Trophoblast cell (in vitro differentiated cells and primary cell): ENCODE results near the gene ACSBG1.

Source experiments
- DNase-seq, 2 donors: peaks; one replicate each; pipeline ENCODE4 v3.0.0-alpha.2; 2016
- H2AFZ ChIP-seq: 2 replicates; pipeline ENCODE4 v1.6.1; 2013; ENCODE audit warnings: low read length, moderate library complexity, mild to moderate bottlenecking; ENCODE audit not compliant: insufficient read depth, poor library complexity
- H2AK5ac ChIP-seq: 2 replicates; pipeline ENCODE4 v1.6.1; 2013; ENCODE audit warnings: mild to moderate bottlenecking, low read length
- H2BK120ac ChIP-seq: 2 replicates; pipeline ENCODE4 v1.6.1; 2013; ENCODE audit warnings: low read length, mild to moderate bottlenecking, moderate library complexity; ENCODE audit not compliant: insufficient read depth, poor library complexity
- H2BK12ac ChIP-seq: 2 replicates; pipeline ENCODE4 v1.6.1; 2013; ENCODE audit warnings: mild to moderate bottlenecking, low read length, moderate library complexity
- H2BK5ac ChIP-seq: 2 replicates; pipeline ENCODE4 v1.6.1; 2013; ENCODE audit warnings: low read length, low read depth, moderate library complexity, mild to moderate bottlenecking; ENCODE audit not compliant: poor library complexity
- H3K14ac ChIP-seq: 2 replicates; pipeline ENCODE4 v1.6.1; 2013; ENCODE audit warnings: mild to moderate bottlenecking, low read length
- H3K18ac ChIP-seq: 2 replicates; pipeline ENCODE4 v1.6.1; 2013; ENCODE audit warnings: mild to moderate bottlenecking, low read length
- H3K23ac ChIP-seq: 2 replicates; pipeline ENCODE4 v1.6.1; 2013; ENCODE audit warnings: low read length
- H3K27ac ChIP-seq: 2 replicates; pipeline ENCODE4 v1.5.1; 2013; ENCODE audit warnings: low read depth, mild to moderate bottlenecking, inconsistent platforms, low read length, moderate library complexity
- H3K27me3 ChIP-seq: 2 replicates; pipeline ENCODE4 v1.6.1; 2013; ENCODE audit warnings: inconsistent platforms, mild to moderate bottlenecking, low read length, moderate library complexity; ENCODE audit not compliant: insufficient read depth
- H3K36me3 ChIP-seq, 2 experiments: 1 replicate in 1 of 2; 2 replicates in 1 of 2; pipeline ENCODE4 v1.6.1; 2013; ENCODE audit warnings: low read length in 2 of 2, mild to moderate bottlenecking in 2 of 2, moderate library complexity in 1 of 2; ENCODE audit not compliant: insufficient read depth in 2 of 2, control insufficient read depth in 1 of 2
- H3K4ac ChIP-seq: 2 replicates; pipeline ENCODE4 v1.6.1; 2013; ENCODE audit warnings: low read depth, mild to moderate bottlenecking, low read length, moderate library complexity
- H3K4me1 ChIP-seq, 2 experiments: 1 replicate in 1 of 2; 2 replicates in 1 of 2; pipeline ENCODE4 v1.6.1; 2013; ENCODE audit warnings: low read length in 2 of 2, mild to moderate bottlenecking in 2 of 2, moderate library complexity in 1 of 2; ENCODE audit not compliant: insufficient read depth in 2 of 2, control insufficient read depth in 1 of 2
- H3K4me2 ChIP-seq: 2 replicates; pipeline ENCODE4 v1.6.1; 2013; ENCODE audit warnings: inconsistent platforms, mild to moderate bottlenecking, low read length, moderate library complexity
- H3K4me3 ChIP-seq: 2 replicates; pipeline ENCODE4 v1.5.1; 2013; ENCODE audit warnings: mild to moderate bottlenecking, low read depth, low read length, inconsistent platforms
- H3K79me1 ChIP-seq: one replicate; pipeline ENCODE4 v1.6.1; 2013; ENCODE audit warnings: low read length
- H3K79me2 ChIP-seq: 2 replicates; pipeline ENCODE4 v1.6.1; 2013; ENCODE audit warnings: low read length, mild to moderate bottlenecking; ENCODE audit not compliant: control insufficient read depth, insufficient read depth, poor library complexity
- H3K9ac ChIP-seq: 2 replicates; pipeline ENCODE4 v1.6.1; 2013; ENCODE audit warnings: mild to moderate bottlenecking, low read length
- H3K9me3 ChIP-seq: 2 replicates; pipeline ENCODE4 v1.6.1; 2013; ENCODE audit warnings: low read depth, mild to moderate bottlenecking, control low read depth, inconsistent platforms, low read length; ENCODE audit not compliant: insufficient read depth
- H4K12ac ChIP-seq: 2 replicates; pipeline ENCODE4 v1.6.1; 2013; ENCODE audit warnings: low read depth, mild to moderate bottlenecking, low read length, moderate library complexity
- H4K8ac ChIP-seq: 2 replicates; pipeline ENCODE4 v1.6.1; 2013; ENCODE audit warnings: low read depth, mild to moderate bottlenecking, low read length, moderate library complexity
- H4K91ac ChIP-seq: one replicate; pipeline ENCODE4 v1.6.1; 2013; ENCODE audit warnings: low read depth, mild to moderate bottlenecking, low read length, moderate library complexity
- WGBS: extraction: QIAGEN DNeasy Blood & Tissue Kit; methylation state at CpG from one replicate; pipeline ENCODE4 v1.1.7; 2013; ENCODE audit warnings: missing lambda C conversion rate; ENCODE audit not compliant: insufficient read length, insufficient coverage; ENCODE audit errors: extremely low coverage; 5-methylcytosine and 5-hydroxymethylcytosine counted together

ACSBG1 gene

GRCh38 chr15:78237146-78237545 lies 2.8 kb upstream of the ACSBG1 start:
- no peak overlapping the region for H2BK5ac ChIP-seq
- DNase-seq: no peak
- no peak overlapping the region for H3K23ac ChIP-seq
- no peak overlapping the region for H3K4me3 ChIP-seq
- no peak overlapping the region for H3K4ac ChIP-seq
- H2BK120ac ChIP-seq: no peak overlapping the region
- no peaks in the 10 kb centered on the region for H3K27me3 ChIP-seq
- H3K36me3 ChIP-seq: no peaks in the 10 kb centered on the region
- H3K14ac ChIP-seq: no peak overlapping the region
- no peaks in the 10 kb centered on the region for H3K79me1 ChIP-seq
- no peaks in the 10 kb centered on the region for H3K79me2 ChIP-seq
- H3K9ac ChIP-seq: no peak overlapping the region
- no peak overlapping the region for H2BK12ac ChIP-seq
- H4K91ac ChIP-seq: no peak overlapping the region
- no peaks in the 10 kb centered on the region for H3K4me1 ChIP-seq
- H3K18ac ChIP-seq: no peak overlapping the region
- WGBS: no CpG with 5 or more reads among the region's 6 CpGs
- H3K27ac ChIP-seq: no peak overlapping the region
- H4K12ac ChIP-seq: no peak overlapping the region
- no peak overlapping the region for H2AFZ ChIP-seq
- no peak overlapping the region for H2AK5ac ChIP-seq
- no peak overlapping the region for H4K8ac ChIP-seq
- H3K4me2 ChIP-seq: no peak overlapping the region
- no peaks in the 10 kb centered on the region for H3K9me3 ChIP-seq

GRCh38 chr15:78236491-78236890 lies 2.1 kb upstream of the ACSBG1 start:
- H4K12ac ChIP-seq: no peak overlapping the region
- H3K9me3 ChIP-seq: no peaks in the 10 kb centered on the region
- no peaks in the 10 kb centered on the region for H3K36me3 ChIP-seq
- no peak overlapping the region for H3K27ac ChIP-seq
- no peak overlapping the region for H2BK5ac ChIP-seq
- no CpG with 5 or more reads among the region's 6 CpGs for WGBS
- no peak overlapping the region for H4K8ac ChIP-seq
- no peaks in the 10 kb centered on the region for H3K79me2 ChIP-seq
- H2AK5ac ChIP-seq: no peak overlapping the region
- no peak overlapping the region for H3K4me2 ChIP-seq
- H3K18ac ChIP-seq: no peak overlapping the region
- H4K91ac ChIP-seq: no peak overlapping the region
- no peak overlapping the region for H3K23ac ChIP-seq
- H2AFZ ChIP-seq: no peak overlapping the region
- no peaks in the 10 kb centered on the region for H3K79me1 ChIP-seq
- H2BK120ac ChIP-seq: no peak overlapping the region
- H3K9ac ChIP-seq: no peak overlapping the region
- no peak for DNase-seq
- H3K27me3 ChIP-seq: no peaks in the 10 kb centered on the region
- no peak overlapping the region for H3K14ac ChIP-seq
- H2BK12ac ChIP-seq: no peak overlapping the region
- no peaks in the 10 kb centered on the region for H3K4me1 ChIP-seq
- H3K4me3 ChIP-seq: no peak overlapping the region
- H3K4ac ChIP-seq: no peak overlapping the region

GRCh38 chr15:78233496-78233895 lies 869 bp downstream of the ACSBG1 start:
- H3K27ac ChIP-seq: no peak overlapping the region
- no peaks in the 10 kb centered on the region for H3K9me3 ChIP-seq
- no peaks in the 10 kb centered on the region for H3K4me1 ChIP-seq
- no peak overlapping the region for H4K91ac ChIP-seq
- no peaks in the 10 kb centered on the region for H3K27me3 ChIP-seq
- H3K36me3 ChIP-seq: no peaks in the 10 kb centered on the region
- no CpG with 5 or more reads among the region's 11 CpGs for WGBS
- H3K23ac ChIP-seq: no peak overlapping the region
- H2AFZ ChIP-seq: no peak overlapping the region
- no peak overlapping the region for H3K4me2 ChIP-seq
- H2AK5ac ChIP-seq: no peak overlapping the region
- H4K12ac ChIP-seq: no peak overlapping the region
- no peaks in the 10 kb centered on the region for H3K79me2 ChIP-seq
- H2BK12ac ChIP-seq: no peak overlapping the region
- no peaks in the 10 kb centered on the region for H3K79me1 ChIP-seq
- DNase-seq: no peak
- no peak overlapping the region for H3K4me3 ChIP-seq
- H2BK120ac ChIP-seq: no peak overlapping the region
- no peak overlapping the region for H2BK5ac ChIP-seq
- no peak overlapping the region for H3K9ac ChIP-seq
- H3K18ac ChIP-seq: no peak overlapping the region
- no peak overlapping the region for H4K8ac ChIP-seq
- no peak overlapping the region for H3K14ac ChIP-seq
- H3K4ac ChIP-seq: no peak overlapping the region

GRCh38 chr15:78232951-78233350 lies 1.4 kb downstream of the ACSBG1 start:
- no peak overlapping the region for H3K23ac ChIP-seq
- no peak overlapping the region for H3K27ac ChIP-seq
- no CpG with 5 or more reads among the region's 5 CpGs for WGBS
- H3K4me2 ChIP-seq: no peak overlapping the region
- H3K14ac ChIP-seq: no peak overlapping the region
- H3K9me3 ChIP-seq: no peaks in the 10 kb centered on the region
- H2BK5ac ChIP-seq: no peak overlapping the region
- H2BK120ac ChIP-seq: no peak overlapping the region
- no peaks in the 10 kb centered on the region for H3K36me3 ChIP-seq
- no peak overlapping the region for H3K4ac ChIP-seq
- no peak overlapping the region for H2AFZ ChIP-seq
- H2AK5ac ChIP-seq: no peak overlapping the region
- H4K8ac ChIP-seq: no peak overlapping the region
- H3K79me1 ChIP-seq: no peaks in the 10 kb centered on the region
- no peaks in the 10 kb centered on the region for H3K4me1 ChIP-seq
- no peak overlapping the region for H3K4me3 ChIP-seq
- no peak overlapping the region for H2BK12ac ChIP-seq
- DNase-seq: no peak
- H4K12ac ChIP-seq: no peak overlapping the region
- no peaks in the 10 kb centered on the region for H3K79me2 ChIP-seq
- H4K91ac ChIP-seq: no peak overlapping the region
- no peak overlapping the region for H3K9ac ChIP-seq
- H3K18ac ChIP-seq: no peak overlapping the region
- no peaks in the 10 kb centered on the region for H3K27me3 ChIP-seq
